Transverse colon (tissue), 4 donors: ENCODE measurements around the gene SSBP4. TPM values are rescaled to one million over a fixed set of nuclear protein-coding genes. Genes with fewer than 3 reads are reported as not detected.

ENCODE experiments used
- DNase-seq: peaks from one replicate; pipeline ENCODE4 v3.0.0-alpha.2; 2019
- H3K27ac ChIP-seq, 4 donors: fragments of 200-600 bp; sonication (generic); 2 replicates each; pipeline ENCODE4 v1.5.1; 2016 to 2018; ENCODE audit warnings: inconsistent platforms in 4 of 4
- H3K27me3 ChIP-seq: fragments of 200-600 bp; sonication (generic); 2 replicates; pipeline ENCODE4 v1.5.1; 2017; ENCODE audit warnings: inconsistent platforms
- H3K36me3 ChIP-seq, 4 donors: fragments of 200-600 bp; sonication (generic); 2 replicates each; pipeline ENCODE4 v1.5.1; 2017 to 2019; ENCODE audit warnings: inconsistent platforms in 4 of 4
- H3K4me1 ChIP-seq, 4 donors: fragments of 200-600 bp; sonication (generic); 2 replicates each; pipeline ENCODE4 v1.5.1; 2017 to 2020; ENCODE audit warnings: inconsistent platforms in 4 of 4
- H3K4me3 ChIP-seq, 4 donors: fragments of 200-600 bp; sonication (generic); 1 replicate in 1 of 4; 2 replicates in 3 of 4; pipeline versions ENCODE4 v1.5.1 to v1.6.1; 2017 to 2019; ENCODE audit warnings: inconsistent platforms in 4 of 4
- H3K9me3 ChIP-seq, 2 donors: fragments of 200-600 bp; sonication (generic); 2 replicates each; pipeline ENCODE4 v1.5.1; 2017 to 2019; ENCODE audit warnings: inconsistent platforms in 2 of 2
- CTCF ChIP-seq, 5 experiments: fragments of 200-600 bp in 3 of 5; fragments of 450-650 bp in 2 of 5; sonication (generic) in 3 of 5; IDR thresholded peaks; 1 replicate in 2 of 5; 2 replicates in 3 of 5; pipeline ENCODE4 v1.5.1; 2016 to 2017; ENCODE audit warnings: antibody characterized with exemption in 5 of 5, inconsistent platforms in 3 of 5, mild to moderate bottlenecking in 2 of 5, moderate library complexity in 1 of 5
- EP300 ChIP-seq: sonication (generic); formaldehyde crosslinking; IDR thresholded peaks from one replicate; pipeline ENCODE4 v1.6.1; 2017; ENCODE audit warnings: antibody characterized with exemption, low read depth
- POLR2A ChIP-seq: fragments of 450-650 bp; IDR thresholded peaks from one replicate; pipeline ENCODE4 v1.6.1; 2016; ENCODE audit warnings: antibody characterized with exemption, mild to moderate bottlenecking, moderate library complexity
- POLR2AphosphoS5 ChIP-seq, 3 donors: sonication (generic); formaldehyde crosslinking; IDR thresholded peaks; one replicate each; pipeline ENCODE4 v1.6.1; 2016; ENCODE audit warnings: antibody characterized with exemption in 3 of 3
- WGBS, 2 donors: methylation state at CpG; one replicate each; pipeline ENCODE4 v1.1.5; 2018; ENCODE audit warnings: low coverage in 1 of 2; 5-methylcytosine and 5-hydroxymethylcytosine counted together
- in situ Hi-C, 4 donors: fragments of 200-750 bp; cut with MboI; loops; one replicate each; pipeline versions ENCODE4 v1.15.0 to v1.15.1; 2017; ENCODE audit warnings: low sequenced_read_pairs in 3 of 4, low pct_ligation_motif_present in 1 of 4, low pct_unique_long_range_greater_than_20kb in 1 of 4
- intact Hi-C: fragments of 100-400 bp; cut with DNase I; formaldehyde crosslinking; loops from one replicate; pipeline ENCODE4 v1.15.1; 2023; ENCODE audit warnings: low total_unique reads
- total RNA-seq, 4 donors: library from RNA; depleted of rRNA; stranded (reverse); fragments of >200 nt; gene quantifications; one replicate each; pipeline ENCODE4 v1.1.0, GENCODE V29; 2016

SSBP4 gene
- total RNA-seq, 4 donors from 2014 or later: 9.4 to 40.4 (median 32.2) TPM

GRCh38 chr19:18427080-18427742 is 8.0 kb downstream of the SSBP4 start:
- H3K4me3 ChIP-seq: no peak overlapping the region
- WGBS, 2 donors: 81% methylated on average over 16 of the region's 16 CpGs; no CpG with 5 or more reads in 1 of the 2 donors
- TF ChIP-seq EP300 (no peak), CTCF (IDR thresholded peaks at IDR 0.05) (no peak), POLR2AphosphoS5 (IDR thresholded peaks at IDR 0.05) (no peak), POLR2A (no peak)
- no peak for DNase-seq
- intact Hi-C loops (no loop called here), in situ Hi-C loops (no loop called here)
- H3K36me3 ChIP-seq: no peaks in the 10 kb centered on the region
- H3K27me3 ChIP-seq: no peaks in the 10 kb centered on the region
- H3K27ac ChIP-seq: peak overlapping the region in 1 of 4 donors; percentile 82
- no peaks in the 10 kb centered on the region for H3K9me3 ChIP-seq
- peaks cover 25 to 51% (median 34%) of the 10 kb centered on the region in 4 donors for H3K4me1 ChIP-seq

GRCh38 chr19:18427743-18428113 is 8.5 kb downstream of the SSBP4 start:
- intact Hi-C loops: no loop called here
- Histone ChIP-seq H3K27ac (peak overlapping the region in 1 of 4 donors; percentile 77), H3K36me3 (no peaks in the 10 kb centered on the region), H3K4me1 (peaks cover 25 to 47% (median 34%) of the 10 kb centered on the region in 4 donors), H3K4me3 (no peak overlapping the region), H3K9me3 (no peaks in the 10 kb centered on the region), H3K27me3 (no peaks in the 10 kb centered on the region)
- WGBS, 2 donors: 81% methylated on average over 5 of the region's 12 CpGs; no CpG with 5 or more reads in 1 of the 2 donors
- DNase-seq: no peak
- TF ChIP-seq POLR2A (no peak), CTCF (IDR thresholded peaks at IDR 0.05) (no peak), EP300 (no peak), POLR2AphosphoS5 (IDR thresholded peaks at IDR 0.05) (no peak)
- in situ Hi-C loops: no loop called here

GRCh38 chr19:18428173-18428786 is 9.1 kb downstream of the SSBP4 start:
- DNase-seq: no peak
- Histone ChIP-seq H3K4me3 (peak overlapping the region in 1 of 4 donors; percentile 42), H3K9me3 (no peaks in the 10 kb centered on the region), H3K27me3 (no peaks in the 10 kb centered on the region), H3K36me3 (no peaks in the 10 kb centered on the region), H3K27ac (peak overlapping the region; percentile 76 to 82 (median 78)), H3K4me1 (peaks cover 24 to 48% (median 38%) of the 10 kb centered on the region in 4 donors)
- in situ Hi-C loops: no loop called here
- intact Hi-C loops: no loop called here
- TF ChIP-seq EP300 (no peak), POLR2AphosphoS5 (IDR thresholded peaks at IDR 0.05) (no peak), POLR2A (no peak), CTCF (IDR thresholded peaks at IDR 0.05) (no peak)
- WGBS, 2 donors: 79% methylated on average over 16 of the region's 17 CpGs; no CpG with 5 or more reads in 1 of the 2 donors

GRCh38 chr19:18428787-18429674 is 9.8 kb downstream of the SSBP4 start:
- H3K4me1 ChIP-seq: peaks cover 22 to 50% (median 32%) of the 10 kb centered on the region in 4 donors
- H3K27ac ChIP-seq: peak overlapping the region; percentile 76 to 82 (median 78)
- intact Hi-C loops (no loop called here), in situ Hi-C loops (no loop called here)
- H3K4me3 ChIP-seq: peak overlapping the region; percentile 23 to 53 (median 36)
- TF ChIP-seq POLR2AphosphoS5 (IDR thresholded peaks at IDR 0.05) (no peak), CTCF (IDR thresholded peaks at IDR 0.05) (no peak), POLR2A (no peak)
- no peaks in the 10 kb centered on the region for H3K36me3 ChIP-seq
- no peaks in the 10 kb centered on the region for H3K27me3 ChIP-seq
- no peaks in the 10 kb centered on the region for H3K9me3 ChIP-seq
- peak; percentile 77 for DNase-seq
- 6% methylated on average over 15 of the region's 77 CpGs; no CpG with 5 or more reads in 1 of the 2 donors for WGBS, 2 donors
